GM11168 (cell line): ENCODE measurements around the gene MAP3K15.

ENCODE experiments used
- in situ Hi-C: fragments of 300-500 bp; cut with MboI; formaldehyde crosslinking; loops from one replicate; pipeline ENCODE4 v1.12.0; 2022; ENCODE audit warnings: low sequenced_read_pairs; ENCODE audit not compliant: unreplicated experiment

MAP3K15 gene

GRCh38 chrX:19514791-19515614, at the start of gene MAP3K15:
TSS of gene MAP3K15 (minus strand) at chrX:19515508. CDS start at chrX:19515261, 247 bp downstream.
- in situ Hi-C loops: no loop called here

- in situ Hi-C loops: no loop called here
Measured at GRCh38 chrX:19564606-19565005, 49.3 kb upstream of the MAP3K15 start.

- in situ Hi-C loops: no loop called here
Measured at GRCh38 chrX:19563746-19564145, 48.4 kb upstream of the MAP3K15 start.

GRCh38 chrX:19563327-19563726, 48.0 kb upstream of the MAP3K15 start:
- in situ Hi-C loops: no loop called here

- in situ Hi-C loops: no loop called here
Measured at GRCh38 chrX:19560611-19561010, 45.3 kb upstream of the MAP3K15 start.

- in situ Hi-C loops: no loop called here
Measured at GRCh38 chrX:19557822-19558221, 42.5 kb upstream of the MAP3K15 start.

- in situ Hi-C loops: no loop called here
Measured at GRCh38 chrX:19556202-19556601, 40.9 kb upstream of the MAP3K15 start.

GRCh38 chrX:19555683-19556082, 40.4 kb upstream of the MAP3K15 start:
- in situ Hi-C loops: no loop called here

GRCh38 chrX:19555236-19555635, 39.9 kb upstream of the MAP3K15 start:
- in situ Hi-C loops: no loop called here

- in situ Hi-C loops: no loop called here
Measured at GRCh38 chrX:19554786-19555185, 39.5 kb upstream of the MAP3K15 start.

GRCh38 chrX:19552793-19553192, 37.5 kb upstream of the MAP3K15 start:
- in situ Hi-C loops: no loop called here

GRCh38 chrX:19549838-19550237, 34.5 kb upstream of the MAP3K15 start:
- in situ Hi-C loops: no loop called here

- in situ Hi-C loops: no loop called here
Measured at GRCh38 chrX:19548934-19549333, 33.6 kb upstream of the MAP3K15 start.

- in situ Hi-C loops: no loop called here
Measured at GRCh38 chrX:19548279-19548678, 33.0 kb upstream of the MAP3K15 start.

GRCh38 chrX:19545651-19546050, 30.3 kb upstream of the MAP3K15 start:
- in situ Hi-C loops: no loop called here

GRCh38 chrX:19544693-19545305, 29.5 kb upstream of the MAP3K15 start:
- in situ Hi-C loops: no loop called here

GRCh38 chrX:19543951-19544381, 28.7 kb upstream of the MAP3K15 start:
- in situ Hi-C loops: no loop called here

GRCh38 chrX:19543020-19543715, 27.9 kb upstream of the MAP3K15 start:
- in situ Hi-C loops: no loop called here

- in situ Hi-C loops: no loop called here
Measured at GRCh38 chrX:19541931-19542330, 26.6 kb upstream of the MAP3K15 start.

- in situ Hi-C loops: no loop called here
Measured at GRCh38 chrX:19541196-19541595, 25.9 kb upstream of the MAP3K15 start.

- in situ Hi-C loops: no loop called here
Measured at GRCh38 chrX:19540076-19540475, 24.8 kb upstream of the MAP3K15 start.
